DND-41 (cell line): ENCODE data around the gene HSDL2.
"Not testable (repeated sequence)": the region's sequence is repeated elsewhere in the genome, so short reads cannot be mapped to it uniquely, and the experiment has no call there.

Source experiments
- ATAC-seq: fragments of 200-7000 bp; cut with Tn5 transposase; 3 replicates; pipeline ENCODE4 v1.9.1; 2021; ENCODE audit warnings: low read depth; ENCODE audit not compliant: insufficient read depth
- DNase-seq: peaks from one replicate; pipeline ENCODE4 v3.0.0-alpha.2; 2020
- H2AFZ ChIP-seq: 2 replicates; pipeline ENCODE4 v1.6.0; 2012; ENCODE audit warnings: low read depth, low read length
- H3K27ac ChIP-seq: 2 replicates; pipeline ENCODE4 v1.5.1; 2012; ENCODE audit warnings: low read length, inconsistent platforms
- H3K27me3 ChIP-seq: fragments of 200-600 bp; sonication (generic); 2 replicates; pipeline ENCODE4 v1.6.0; 2012; ENCODE audit warnings: low read length, mild to moderate bottlenecking, inconsistent platforms; ENCODE audit not compliant: insufficient read depth, poor library complexity
- H3K36me3 ChIP-seq: 2 replicates; pipeline ENCODE4 v1.5.1; 2012; ENCODE audit warnings: low read length, inconsistent platforms; ENCODE audit not compliant: insufficient read depth
- H3K4me1 ChIP-seq: 2 replicates; pipeline ENCODE4 v1.5.1; 2012; ENCODE audit warnings: mild to moderate bottlenecking, low read length; ENCODE audit not compliant: insufficient read depth
- H3K4me2 ChIP-seq: 2 replicates; pipeline ENCODE4 v1.6.0; 2012; ENCODE audit warnings: mild to moderate bottlenecking, moderate library complexity, low read length, inconsistent platforms; ENCODE audit not compliant: insufficient read depth
- H3K4me3 ChIP-seq, 2 experiments: fragments of 200-600 bp in 1 of 2; shearing (Covaris generic) in 1 of 2; 2 replicates each; pipeline ENCODE4 v1.5.1; 2012 to 2016; ENCODE audit warnings: inconsistent platforms in 2 of 2, low read length in 2 of 2, mild to moderate bottlenecking in 2 of 2, low read depth in 1 of 2, moderate library complexity in 1 of 2
- H3K79me2 ChIP-seq: 2 replicates; pipeline ENCODE4 v1.6.0; 2012; ENCODE audit warnings: low read length, inconsistent platforms; ENCODE audit not compliant: insufficient read depth
- H3K9ac ChIP-seq: 2 replicates; pipeline ENCODE4 v1.6.0; 2012; ENCODE audit warnings: low read depth, mild to moderate bottlenecking, inconsistent platforms, low read length, moderate library complexity
- H3K9me3 ChIP-seq: 2 replicates; pipeline ENCODE4 v1.5.1; 2012; ENCODE audit warnings: low read length, moderate library complexity, mild to moderate bottlenecking, inconsistent platforms; ENCODE audit not compliant: insufficient read depth, severe bottlenecking
- H4K20me1 ChIP-seq: 2 replicates; pipeline ENCODE4 v1.6.0; 2012; ENCODE audit warnings: low read length; ENCODE audit not compliant: insufficient read depth
- CTCF ChIP-seq: IDR thresholded peaks from 2 replicates; pipeline ENCODE4 v1.5.1; 2012; ENCODE audit warnings: borderline replicate concordance, low read length, moderate library complexity, mild to moderate bottlenecking; ENCODE audit not compliant: poor library complexity, severe bottlenecking; ENCODE audit errors: extremely low read depth
- EZH2 ChIP-seq: IDR thresholded peaks from 3 replicates; pipeline ENCODE4 v1.6.1; 2012; ENCODE audit warnings: borderline replicate concordance, low read depth, mild to moderate bottlenecking, moderate library complexity, low read length, inconsistent platforms; ENCODE audit not compliant: severe bottlenecking

HSDL2 gene

GRCh38 chr9:112409758-112410157 is 29.9 kb downstream of the HSDL2 start:
- H3K4me3 ChIP-seq = no peak overlapping the region
- H3K4me2 ChIP-seq = no peak overlapping the region
- DNase-seq (no peak), ATAC-seq (no peak)
- no peak overlapping the region for H3K27ac ChIP-seq
- H3K36me3 ChIP-seq = peaks cover 25% of the 10 kb centered on the region; the same call in 1 of the 2 replicates
- H3K9me3 ChIP-seq = no peaks in the 10 kb centered on the region
- no peaks in the 10 kb centered on the region for H3K79me2 ChIP-seq
- H4K20me1 ChIP-seq = no peaks in the 10 kb centered on the region
- H3K27me3 ChIP-seq = no peaks in the 10 kb centered on the region
- no peak overlapping the region for H3K9ac ChIP-seq
- TF ChIP-seq CTCF = no peak
- TF ChIP-seq EZH2 = no peak
- no peak overlapping the region for H2AFZ ChIP-seq
- H3K4me1 ChIP-seq = no peaks in the 10 kb centered on the region

GRCh38 chr9:112411626-112412027 is 31.7 kb downstream of the HSDL2 start:
- Histone ChIP-seq H3K27me3 (no peaks in the 10 kb centered on the region), H3K4me3 (no peak overlapping the region), H3K9me3 (no peaks in the 10 kb centered on the region), H3K4me1 (no peaks in the 10 kb centered on the region), H3K36me3 (peaks cover 25% of the 10 kb centered on the region; the same call in 1 of the 2 replicates), H2AFZ (no peak overlapping the region), H3K4me2 (no peak overlapping the region), H3K27ac (no peak overlapping the region), H3K9ac (no peak overlapping the region), H3K79me2 (no peaks in the 10 kb centered on the region), H4K20me1 (no peaks in the 10 kb centered on the region)
- ATAC-seq (no peak), DNase-seq (no peak)
- TF ChIP-seq EZH2 (no peak), CTCF (no peak)

- H3K27me3 ChIP-seq, H3K9ac ChIP-seq, H2AFZ ChIP-seq, H3K4me3 ChIP-seq, H3K4me2 ChIP-seq, H3K79me2 ChIP-seq, H3K27ac ChIP-seq, DNase-seq, H3K4me1 ChIP-seq, H3K36me3 ChIP-seq, H4K20me1 ChIP-seq, H3K9me3 ChIP-seq, ATAC-seq: not testable (repeated sequence)
Measured at GRCh38 chr9:112413728-112414127, 33.8 kb downstream of the HSDL2 start.

DNA sequence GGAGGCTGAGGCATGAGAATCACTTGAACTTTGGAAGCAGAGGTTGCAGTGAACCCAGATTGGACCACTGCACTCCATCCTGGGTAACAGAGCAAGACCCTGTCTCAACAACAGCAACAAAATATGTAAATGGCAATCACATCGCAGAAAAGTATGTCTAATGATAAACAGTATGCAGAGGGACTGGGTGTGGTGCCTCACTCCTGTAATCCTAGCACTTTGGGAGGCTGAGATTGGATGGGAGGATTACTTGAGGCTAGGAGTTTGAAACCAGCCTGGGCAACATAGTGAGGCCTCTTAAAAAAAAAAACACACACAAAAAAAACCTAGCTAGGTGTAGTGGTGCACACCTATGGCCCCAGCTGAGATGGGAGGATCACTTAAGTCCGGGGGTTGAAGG is 40.3 kb downstream of the HSDL2 start:
- Histone ChIP-seq H3K4me2 (no peak overlapping the region), H3K9ac (no peak overlapping the region), H3K9me3 (no peaks in the 10 kb centered on the region), H3K27ac (no peak overlapping the region), H3K79me2 (no peaks in the 10 kb centered on the region), H3K4me1 (no peaks in the 10 kb centered on the region), H3K27me3 (no peaks in the 10 kb centered on the region), H4K20me1 (no peaks in the 10 kb centered on the region), H3K36me3 (no peaks in the 10 kb centered on the region), H3K4me3 (no peak overlapping the region), H2AFZ (no peak overlapping the region)
- TF ChIP-seq EZH2 (no peak), CTCF (no peak)
- ATAC-seq (no peak), DNase-seq (no peak)
